ENCODE data around the gene FLOT2. TPM values are rescaled to one million over a fixed set of nuclear protein-coding genes. Genes with fewer than 3 reads are reported as not detected.

Gene FLOT2, protein sequence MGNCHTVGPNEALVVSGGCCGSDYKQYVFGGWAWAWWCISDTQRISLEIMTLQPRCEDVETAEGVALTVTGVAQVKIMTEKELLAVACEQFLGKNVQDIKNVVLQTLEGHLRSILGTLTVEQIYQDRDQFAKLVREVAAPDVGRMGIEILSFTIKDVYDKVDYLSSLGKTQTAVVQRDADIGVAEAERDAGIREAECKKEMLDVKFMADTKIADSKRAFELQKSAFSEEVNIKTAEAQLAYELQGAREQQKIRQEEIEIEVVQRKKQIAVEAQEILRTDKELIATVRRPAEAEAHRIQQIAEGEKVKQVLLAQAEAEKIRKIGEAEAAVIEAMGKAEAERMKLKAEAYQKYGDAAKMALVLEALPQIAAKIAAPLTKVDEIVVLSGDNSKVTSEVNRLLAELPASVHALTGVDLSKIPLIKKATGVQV
- total RNA-seq, result 10 to 100 TPM; 89.8 to 96.5 TPM

DNA sequence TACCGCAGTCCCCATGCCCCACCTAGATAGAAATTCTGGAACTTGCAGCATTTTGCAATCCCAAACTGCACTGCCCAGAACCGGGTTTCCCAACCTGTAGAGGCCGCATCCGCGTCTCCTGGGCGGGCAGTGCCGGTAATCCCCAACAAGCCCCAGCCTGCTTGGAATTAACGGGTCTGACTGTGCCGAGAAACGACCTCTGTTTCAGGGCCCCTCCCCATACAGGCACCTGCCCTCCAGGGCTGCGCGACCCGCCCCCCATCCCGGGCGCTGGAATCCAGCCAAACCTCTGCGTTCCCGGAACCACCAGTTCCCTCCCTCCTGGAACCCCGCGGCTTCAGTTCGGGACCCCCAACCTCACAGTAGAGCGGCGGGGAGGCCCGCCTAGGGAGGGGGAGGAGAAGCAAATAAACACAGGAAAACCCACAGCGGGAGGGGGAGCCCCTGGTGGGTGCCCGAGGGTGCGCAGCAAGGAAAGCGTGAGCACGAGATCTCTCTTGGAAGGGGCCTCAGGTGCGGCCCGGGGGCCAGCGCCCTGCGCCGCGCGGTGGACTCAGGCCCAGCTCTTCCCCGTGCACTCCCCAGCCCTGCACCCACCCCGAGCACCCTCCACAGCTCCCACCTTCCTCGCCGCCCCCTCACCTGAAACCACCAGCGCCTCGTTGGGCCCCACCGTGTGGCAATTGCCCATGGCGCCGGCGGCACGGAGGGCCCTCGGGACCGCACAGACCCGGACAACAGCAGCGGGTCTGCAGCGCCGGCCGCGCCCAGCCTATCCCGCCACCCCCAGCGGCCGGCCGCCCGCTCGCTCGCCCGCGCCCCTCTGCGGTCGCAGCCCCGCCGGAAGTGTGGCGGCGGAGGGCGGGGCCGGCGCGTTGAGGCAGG lies at the start of gene FLOT2:
FLOT2 (minus strand) TSS at position 850 of the 885 bp plus-strand sequence; CDS start at position 691, 159 bp downstream.
- POLR2A ChIA-PET, result interaction anchor here (0.6 to 1.1 kb wide), 7 partner anchors 14 to 171 kb away, joined by 3 to 9 read pairs (median 4); partner anchors contain the start of gene TLCD1
- CTCF ChIA-PET, result interaction anchor here (1.0 to 2.2 kb wide), 8 partner anchors 19 to 170 kb away, joined by 3 to 13 read pairs (median 3); partner anchors contain the start of genes FAM222B, PHF12 and TLCD1

GRCh38 chr17:28946239-28946638 lies 48.7 kb upstream of the FLOT2 start:
- POLR2A ChIA-PET, result interaction anchor here (0.6 kb wide), 1 partner anchor 23 kb away, joined by 10 read pairs; no protein-coding TSS in a partner anchor
- CTCF ChIA-PET, result interaction anchor here (1.5 to 2.3 kb wide), 3 partner anchors 17 to 219 kb away, joined by 4 to 8 read pairs (median 7); partner anchors contain the start of gene TLCD1

- CTCF ChIA-PET, result interaction anchor here (0.9 to 2.3 kb wide), 6 partner anchors 23 to 218 kb away, joined by 3 to 8 read pairs (median 4); partner anchors contain the start of genes TLCD1 and TRAF4
- POLR2A ChIA-PET, result interaction anchor here (1.0 kb wide), 1 partner anchor 224 kb away, joined by 5 read pairs; no protein-coding TSS in a partner anchor
These were observed 47.6 kb upstream of the FLOT2 start for GRCh38 chr17:28944862-28945741.

DNA sequence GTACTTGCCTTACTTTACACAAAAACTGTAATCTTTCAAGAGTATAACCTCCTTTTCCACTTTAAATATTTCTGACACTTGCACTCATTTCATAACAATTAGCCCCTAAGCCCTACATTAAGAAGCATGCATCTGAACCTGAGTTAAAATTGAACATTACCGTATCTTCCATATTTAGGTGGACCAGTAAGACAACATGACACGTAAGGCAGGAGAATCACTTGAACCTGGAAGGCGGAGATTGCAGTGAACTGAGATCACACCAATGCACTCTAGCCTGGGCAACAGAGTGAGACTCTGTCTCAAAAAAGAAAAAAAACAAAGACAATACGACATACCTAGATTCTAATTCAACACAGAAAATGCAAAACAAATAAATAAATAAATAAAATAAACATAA lies 46.8 kb upstream of the FLOT2 start:
- POLR2A ChIA-PET, result interaction anchor here (1.0 kb wide), 1 partner anchor 223 kb away, joined by 5 read pairs; no protein-coding TSS in a partner anchor
- CTCF ChIA-PET, result interaction anchor here (1.0 to 2.3 kb wide), 2 partner anchors 22 to 217 kb away, joined by 3 to 8 read pairs; partner anchors contain the start of gene TLCD1

DNA sequence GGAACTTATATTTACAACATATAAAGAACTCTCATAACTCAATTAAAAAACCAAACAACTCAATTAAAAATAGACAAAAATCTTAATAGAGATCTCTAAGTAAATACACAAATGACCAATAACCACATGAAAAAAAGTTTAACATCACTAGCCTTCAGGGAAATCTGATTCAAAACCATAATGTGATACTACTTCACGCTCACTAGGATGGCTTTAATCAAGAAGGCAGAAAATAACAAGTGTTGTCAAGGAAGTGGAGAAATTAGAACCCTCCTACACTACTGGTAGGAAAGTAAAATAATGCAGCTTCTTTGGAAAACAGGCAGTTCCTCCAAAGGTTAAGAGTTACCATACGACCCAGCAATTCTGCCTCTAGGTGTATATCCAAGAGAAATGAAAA lies 45.4 kb upstream of the FLOT2 start:
- ChIA-PET POLR2A (interaction anchor here (0.6 kb wide), 1 partner anchor 108 kb away, joined by 6 read pairs; no protein-coding TSS in a partner anchor), CTCF (interaction anchor here (0.7 kb wide), 1 partner anchor 27 kb away, joined by 3 read pairs; no protein-coding TSS in a partner anchor)

- POLR2A ChIA-PET, result interaction anchor here (0.6 kb wide), 1 partner anchor 10 kb away, joined by 3 read pairs; the partner anchor contains the start of gene PHF12
- CTCF ChIA-PET, result interaction anchor here (0.7 kb wide), 1 partner anchor 8 kb away, joined by 3 read pairs; no protein-coding TSS in a partner anchor
These were observed 43.7 kb upstream of the FLOT2 start for GRCh38 chr17:28941251-28941650.

DNA sequence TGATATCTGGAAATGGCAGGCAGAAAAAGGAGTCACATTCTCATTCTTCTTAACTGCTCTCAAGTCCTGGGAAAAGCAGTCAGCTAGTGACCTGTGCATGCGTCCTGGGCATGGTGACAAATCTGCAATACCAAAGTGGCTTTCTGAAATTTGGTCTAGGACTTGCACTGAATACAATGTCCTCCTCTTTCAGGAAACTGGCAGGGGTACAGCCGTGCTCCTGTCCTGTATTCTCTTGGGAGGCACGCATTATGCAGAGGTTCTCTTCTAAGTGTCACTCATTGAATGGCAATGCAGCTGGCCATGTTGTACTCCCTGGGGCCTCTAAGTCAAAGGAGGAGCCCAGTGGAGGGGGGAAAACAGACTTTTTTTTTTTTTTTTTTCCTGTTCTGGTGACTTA lies 43.1 kb upstream of the FLOT2 start:
- POLR2A ChIA-PET, result interaction anchor here (0.6 to 1.6 kb wide), 2 partner anchors 9 to 11 kb away, joined by 3 to 4 read pairs; partner anchors contain the start of gene PHF12
- CTCF ChIA-PET, result interaction anchor here (0.7 kb wide), 2 partner anchors 9 to 130 kb away, joined by 3 read pairs; no protein-coding TSS in a partner anchor

DNA sequence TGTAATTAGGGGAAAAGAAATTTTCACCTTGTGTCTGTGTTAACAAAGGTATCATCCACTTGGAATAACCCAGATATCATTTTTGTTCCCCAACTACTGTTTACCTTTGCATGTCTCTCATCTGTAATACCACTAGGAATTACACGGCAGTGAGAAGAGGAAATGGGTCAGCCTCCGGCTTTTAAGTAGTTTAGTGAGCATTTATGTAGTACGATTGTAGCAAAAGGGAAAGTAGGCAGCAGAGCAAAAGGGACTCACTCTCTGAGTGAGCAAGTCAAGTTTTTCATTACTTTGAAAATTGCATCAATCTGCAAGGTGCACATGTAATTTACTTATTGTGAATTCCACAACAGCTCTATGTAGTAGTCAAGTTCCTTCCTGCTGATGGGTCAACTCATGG lies 42.6 kb upstream of the FLOT2 start:
- ChIA-PET CTCF (interaction anchor here (0.7 kb wide), 1 partner anchor 129 kb away, joined by 3 read pairs; no protein-coding TSS in a partner anchor), POLR2A (interaction anchor here (1.6 kb wide), 1 partner anchor 9 kb away, joined by 4 read pairs; no protein-coding TSS in a partner anchor)

GRCh38 chr17:28938552-28938951 lies 41.0 kb upstream of the FLOT2 start:
- ChIA-PET POLR2A (interaction anchor here (1.6 kb wide), 1 partner anchor 11 kb away, joined by 3 read pairs; no protein-coding TSS in a partner anchor), CTCF (interaction anchor here (1.1 to 1.5 kb wide), 2 partner anchors 11 to 212 kb away, joined by 3 to 4 read pairs; partner anchors contain the start of gene TLCD1)

DNA sequence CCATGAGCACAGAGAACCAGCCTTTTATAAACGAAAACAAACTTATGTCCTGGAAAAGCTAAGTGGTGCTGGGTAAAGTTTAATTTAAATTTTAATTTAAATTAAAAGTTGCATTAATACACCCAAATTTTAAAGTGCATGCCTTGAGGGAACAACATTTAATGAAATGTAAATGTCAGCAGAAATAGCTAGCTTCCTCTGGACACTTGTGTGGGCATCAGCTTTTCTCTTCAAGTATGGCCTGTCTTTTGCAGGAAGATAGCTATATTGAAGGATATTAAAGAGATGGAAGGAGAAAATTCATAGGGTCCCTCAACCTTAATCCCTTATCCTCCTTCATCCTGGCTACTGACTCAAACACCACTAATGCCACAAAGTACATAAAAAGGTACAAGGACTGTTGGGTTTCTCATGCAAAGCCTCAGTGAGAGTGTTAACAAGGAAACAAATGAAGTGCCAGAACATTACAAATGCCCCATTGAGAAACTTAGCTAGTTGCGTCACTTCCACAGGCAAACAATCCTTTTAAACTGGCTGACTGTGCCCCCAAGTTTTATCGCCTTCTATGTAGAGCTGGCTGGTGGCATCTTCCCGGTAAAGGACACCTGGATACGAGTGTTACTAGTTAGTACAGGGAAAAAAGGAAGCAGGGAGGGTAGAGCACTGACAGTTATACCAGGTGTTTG lies 39.7 kb upstream of the FLOT2 start:
- ChIA-PET POLR2A (interaction anchor here (1.6 kb wide), 1 partner anchor 12 kb away, joined by 3 read pairs; no protein-coding TSS in a partner anchor), CTCF (interaction anchor here (1.4 kb wide), 1 partner anchor 33 kb away, joined by 3 read pairs; no protein-coding TSS in a partner anchor)

DNA sequence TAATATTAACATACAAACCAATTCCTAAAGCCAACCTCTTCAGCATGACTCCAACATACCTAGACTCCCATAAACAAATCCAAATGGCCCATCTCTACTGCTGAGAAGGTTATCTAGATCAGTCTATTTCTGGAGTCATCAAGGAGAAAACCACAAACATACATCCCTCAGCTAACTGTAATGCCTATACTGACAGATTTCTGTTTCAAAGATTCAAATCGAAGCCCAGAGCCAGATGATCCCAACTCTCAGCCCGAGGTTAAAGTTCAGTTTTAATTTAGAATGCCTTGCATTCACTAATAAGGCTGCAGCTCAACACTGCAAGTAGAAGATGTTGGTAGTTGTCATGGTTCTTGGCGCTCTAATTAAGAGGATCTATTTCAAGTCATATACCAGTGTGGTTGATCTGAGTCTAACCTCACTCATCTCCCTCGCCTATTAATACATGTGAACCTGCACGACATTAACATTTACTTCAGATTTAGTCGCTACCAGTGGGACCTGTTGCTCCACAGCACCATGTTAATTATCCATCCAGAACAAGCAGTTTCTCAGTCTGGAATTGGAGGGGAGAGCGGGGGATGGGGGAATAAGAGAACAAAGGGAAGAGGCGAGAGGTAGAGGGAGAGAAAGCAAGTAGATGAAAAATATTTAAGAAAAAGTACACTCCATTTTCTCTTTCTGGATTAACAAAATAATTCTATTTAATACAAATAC lies 38.4 kb upstream of the FLOT2 start:
- POLR2A ChIA-PET, result no interaction called here
- CTCF ChIA-PET, result interaction anchor here (1.3 kb wide), 1 partner anchor 10 kb away, joined by 3 read pairs; no protein-coding TSS in a partner anchor

- ChIA-PET CTCF (interaction anchor here (0.6 to 1.2 kb wide), 2 partner anchors 19 to 205 kb away, joined by 4 to 5 read pairs; no protein-coding TSS in a partner anchor), POLR2A (interaction anchor here (0.7 kb wide), 1 partner anchor 85 kb away, joined by 7 read pairs; no protein-coding TSS in a partner anchor)
These were observed 37.0 kb upstream of the FLOT2 start for GRCh38 chr17:28934508-28934907.

DNA sequence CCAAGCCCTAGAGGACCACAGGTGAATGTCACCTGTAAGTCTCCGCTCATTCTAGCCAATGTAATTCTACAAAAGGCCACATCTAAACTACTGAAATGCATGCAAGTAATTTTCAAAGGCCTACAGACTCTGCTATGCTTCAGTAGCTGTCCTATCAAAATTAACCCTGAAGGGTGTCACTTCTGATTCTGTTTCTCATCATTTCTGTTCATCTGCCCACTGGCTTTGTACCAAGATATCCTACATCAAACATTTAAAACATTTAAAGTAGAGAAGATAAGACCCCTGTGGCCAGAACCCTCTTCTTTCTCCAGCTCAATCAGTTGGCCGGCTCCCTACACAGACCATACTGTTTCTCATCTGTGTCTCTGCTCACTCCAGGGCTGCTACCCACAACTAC lies 32.3 kb upstream of the FLOT2 start:
- CTCF ChIA-PET, result interaction anchor here (1.4 to 2.0 kb wide), 3 partner anchors 14 to 166 kb away, joined by 4 to 7 read pairs (median 5); no protein-coding TSS in a partner anchor
- POLR2A ChIA-PET, result no interaction called here

DNA sequence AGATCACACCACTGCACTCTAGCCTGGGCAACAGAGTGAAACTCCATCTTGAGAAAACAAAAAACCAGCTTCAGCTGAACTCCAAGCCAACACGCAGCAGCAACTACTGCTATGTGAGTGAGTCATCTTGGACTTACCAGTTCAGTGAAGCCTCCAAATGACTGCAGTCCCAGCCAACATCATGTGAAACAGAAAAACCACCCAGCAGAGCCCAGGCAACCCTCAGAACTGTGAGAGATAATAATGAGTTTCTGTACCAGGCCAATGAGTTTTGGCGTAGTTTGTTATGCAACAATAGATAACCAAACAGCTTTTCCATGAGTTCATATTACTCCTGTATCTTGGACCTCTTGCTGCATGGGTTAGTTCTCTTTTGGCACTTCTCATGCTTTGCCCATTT lies 30.5 kb upstream of the FLOT2 start:
- CTCF ChIA-PET, result interaction anchor here (1.1 to 1.5 kb wide), 3 partner anchors 21 to 164 kb away, joined by 3 to 7 read pairs (median 4); partner anchors contain the start of gene DHRS13
- POLR2A ChIA-PET, result interaction anchor here (1.8 kb wide), 1 partner anchor 22 kb away, joined by 8 read pairs; no protein-coding TSS in a partner anchor

DNA sequence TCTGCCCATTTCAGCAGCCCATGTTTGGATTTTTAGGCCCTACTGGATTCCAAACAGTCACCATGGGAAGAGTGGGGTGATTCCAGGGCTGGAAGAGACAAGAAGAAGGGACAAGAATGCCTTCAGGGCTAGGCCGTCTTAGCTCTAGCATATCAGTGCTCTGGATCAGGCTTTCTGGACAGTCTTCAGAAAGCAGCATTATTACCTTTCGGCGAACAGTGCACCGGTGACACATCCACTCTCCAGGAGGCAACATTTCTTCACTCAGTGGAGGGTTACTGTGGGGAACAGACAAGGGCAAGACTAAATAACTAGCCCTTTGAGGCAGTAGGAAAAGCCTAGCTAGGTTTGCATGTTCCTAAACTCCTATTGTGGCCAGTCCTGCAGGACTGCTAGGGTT lies 29.3 kb upstream of the FLOT2 start:
- ChIA-PET POLR2A (interaction anchor here (0.6 to 1.8 kb wide), 2 partner anchors 23 to 145 kb away, joined by 4 to 8 read pairs; no protein-coding TSS in a partner anchor), CTCF (interaction anchor here (0.9 to 1.6 kb wide), 5 partner anchors 9 to 200 kb away, joined by 3 to 7 read pairs (median 5); partner anchors contain the start of gene TLCD1)

DNA sequence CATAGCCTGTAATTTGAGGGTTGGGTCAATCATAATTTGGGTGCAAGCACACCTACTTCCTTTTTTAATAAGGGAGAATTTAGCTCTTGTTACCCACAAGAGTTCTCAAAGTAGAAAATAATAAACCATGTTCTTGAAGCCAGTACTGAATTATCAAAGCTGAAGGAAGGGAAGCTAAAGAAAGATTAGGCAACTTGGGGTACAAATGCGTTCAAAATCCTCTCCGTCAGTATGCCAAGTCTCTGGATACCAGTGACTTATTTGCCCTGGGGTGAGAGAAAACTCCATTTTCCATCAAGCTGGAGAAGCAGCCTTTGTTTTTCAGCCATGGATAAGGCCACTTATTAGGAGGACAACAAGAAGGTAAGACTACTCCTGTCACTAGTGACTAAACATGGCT lies 28.8 kb upstream of the FLOT2 start:
- ChIA-PET POLR2A (interaction anchor here (1.8 kb wide), 1 partner anchor 23 kb away, joined by 8 read pairs; no protein-coding TSS in a partner anchor), CTCF (interaction anchor here (0.9 to 1.6 kb wide), 7 partner anchors 9 to 200 kb away, joined by 3 to 7 read pairs (median 3); partner anchors contain the start of gene TLCD1)
